ENCODE results near the gene RASGRP3.

- TF ChIP-seq POLR2A (conservative IDR thresholded peaks at IDR 0.05) (no peak), JUN (IDR thresholded peaks at IDR 0.05; ENCODE audit: borderline replicate concordance, low read depth, low read length) (no peak), JUN (CRISPR knock-in tag; IDR thresholded peaks at IDR 0.05; ENCODE audit: borderline replicate concordance) (no peak), CEBPB (tag; IDR thresholded peaks at IDR 0.05) (no peak), NFE2 (IDR thresholded peaks at IDR 0.05; ENCODE audit: low read depth) (no peak), RAD21 (CRISPR knock-in tag; conservative IDR thresholded peaks at IDR 0.05 in 1 of 2, IDR thresholded peaks at IDR 0.05 in 1 of 2) (no peak)
- TF ChIP-seq, protein P1, sequence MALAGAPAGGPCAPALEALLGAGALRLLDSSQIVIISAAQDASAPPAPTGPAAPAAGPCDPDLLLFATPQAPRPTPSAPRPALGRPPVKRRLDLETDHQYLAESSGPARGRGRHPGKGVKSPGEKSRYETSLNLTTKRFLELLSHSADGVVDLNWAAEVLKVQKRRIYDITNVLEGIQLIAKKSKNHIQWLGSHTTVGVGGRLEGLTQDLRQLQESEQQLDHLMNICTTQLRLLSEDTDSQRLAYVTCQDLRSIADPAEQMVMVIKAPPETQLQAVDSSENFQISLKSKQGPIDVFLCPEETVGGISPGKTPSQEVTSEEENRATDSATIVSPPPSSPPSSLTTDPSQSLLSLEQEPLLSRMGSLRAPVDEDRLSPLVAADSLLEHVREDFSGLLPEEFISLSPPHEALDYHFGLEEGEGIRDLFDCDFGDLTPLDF (CRISPR knock-in tag; IDR thresholded peaks at IDR 0.05), result no peak
- TF ChIP-seq, protein P2, sequence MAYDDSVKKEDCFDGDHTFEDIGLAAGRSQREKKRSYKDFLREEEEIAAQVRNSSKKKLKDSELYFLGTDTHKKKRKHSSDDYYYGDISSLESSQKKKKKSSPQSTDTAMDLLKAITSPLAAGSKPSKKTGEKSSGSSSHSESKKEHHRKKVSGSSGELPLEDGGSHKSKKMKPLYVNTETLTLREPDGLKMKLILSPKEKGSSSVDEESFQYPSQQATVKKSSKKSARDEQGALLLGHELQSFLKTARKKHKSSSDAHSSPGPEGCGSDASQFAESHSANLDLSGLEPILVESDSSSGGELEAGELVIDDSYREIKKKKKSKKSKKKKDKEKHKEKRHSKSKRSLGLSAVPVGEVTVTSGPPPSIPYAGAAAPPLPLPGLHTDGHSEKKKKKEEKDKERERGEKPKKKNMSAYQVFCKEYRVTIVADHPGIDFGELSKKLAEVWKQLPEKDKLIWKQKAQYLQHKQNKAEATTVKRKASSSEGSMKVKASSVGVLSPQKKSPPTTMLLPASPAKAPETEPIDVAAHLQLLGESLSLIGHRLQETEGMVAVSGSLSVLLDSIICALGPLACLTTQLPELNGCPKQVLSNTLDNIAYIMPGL (CRISPR knock-in tag; IDR thresholded peaks at IDR 0.05), result no peak
- TF ChIP-seq, protein P3, sequence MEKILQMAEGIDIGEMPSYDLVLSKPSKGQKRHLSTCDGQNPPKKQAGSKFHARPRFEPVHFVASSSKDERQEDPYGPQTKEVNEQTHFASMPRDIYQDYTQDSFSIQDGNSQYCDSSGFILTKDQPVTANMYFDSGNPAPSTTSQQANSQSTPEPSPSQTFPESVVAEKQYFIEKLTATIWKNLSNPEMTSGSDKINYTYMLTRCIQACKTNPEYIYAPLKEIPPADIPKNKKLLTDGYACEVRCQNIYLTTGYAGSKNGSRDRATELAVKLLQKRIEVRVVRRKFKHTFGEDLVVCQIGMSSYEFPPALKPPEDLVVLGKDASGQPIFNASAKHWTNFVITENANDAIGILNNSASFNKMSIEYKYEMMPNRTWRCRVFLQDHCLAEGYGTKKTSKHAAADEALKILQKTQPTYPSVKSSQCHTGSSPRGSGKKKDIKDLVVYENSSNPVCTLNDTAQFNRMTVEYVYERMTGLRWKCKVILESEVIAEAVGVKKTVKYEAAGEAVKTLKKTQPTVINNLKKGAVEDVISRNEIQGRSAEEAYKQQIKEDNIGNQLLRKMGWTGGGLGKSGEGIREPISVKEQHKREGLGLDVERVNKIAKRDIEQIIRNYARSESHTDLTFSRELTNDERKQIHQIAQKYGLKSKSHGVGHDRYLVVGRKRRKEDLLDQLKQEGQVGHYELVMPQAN (IDR thresholded peaks at IDR 0.05; ENCODE audit: borderline replicate concordance), result no peak
- TF ChIP-seq, protein P4, sequence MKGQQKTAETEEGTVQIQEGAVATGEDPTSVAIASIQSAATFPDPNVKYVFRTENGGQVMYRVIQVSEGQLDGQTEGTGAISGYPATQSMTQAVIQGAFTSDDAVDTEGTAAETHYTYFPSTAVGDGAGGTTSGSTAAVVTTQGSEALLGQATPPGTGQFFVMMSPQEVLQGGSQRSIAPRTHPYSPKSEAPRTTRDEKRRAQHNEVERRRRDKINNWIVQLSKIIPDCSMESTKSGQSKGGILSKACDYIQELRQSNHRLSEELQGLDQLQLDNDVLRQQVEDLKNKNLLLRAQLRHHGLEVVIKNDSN (CRISPR knock-in tag; IDR thresholded peaks at IDR 0.05), result no peak
Observed at GRCh38 chr2:33605056-33605455, 128.6 kb downstream of the RASGRP3 start.

Measured in K562 (cell line).